ENCODE measurements around the gene ATP6V0C. TPM values are rescaled to one million over a fixed set of nuclear protein-coding genes. Genes with fewer than 3 reads are reported as not detected.
A peak's percentile ranks its signal among the peaks of the same experiment; 100 is the strongest.

The ATP6V0C gene
- polyA plus RNA-seq, 1 donor (not counting 4 experiments of a cell fraction or from before 2014, with no cell fraction given): 11.4 TPM

DNA sequence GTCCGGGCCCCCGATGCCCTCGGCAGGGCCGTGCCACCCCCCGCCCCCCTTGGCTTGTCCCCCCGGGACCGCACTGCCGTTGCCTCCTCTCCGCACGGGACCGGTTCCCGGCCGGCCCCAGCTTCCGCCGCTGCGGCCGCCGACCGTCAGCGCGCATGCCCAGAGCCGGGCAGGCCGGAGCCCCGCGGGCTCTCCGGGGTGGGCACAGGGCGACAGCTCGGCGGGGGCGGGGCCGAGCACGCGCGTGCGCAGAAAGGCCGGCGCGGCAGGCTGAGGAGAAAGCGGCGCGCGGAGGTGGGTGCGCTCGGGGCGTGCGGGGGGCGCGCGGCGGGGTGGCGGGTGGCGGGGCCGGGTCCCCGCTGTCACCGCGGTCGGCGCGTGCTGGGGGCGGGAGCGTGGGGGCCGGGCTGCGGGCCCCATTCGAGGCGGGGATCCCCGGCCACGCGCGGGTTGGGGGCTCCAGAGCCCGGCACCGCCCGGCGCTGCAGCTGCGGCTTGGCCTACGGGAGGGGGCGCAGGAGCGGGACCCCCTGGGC is 38.8 kb upstream of the ATP6V0C start, which contains the start of gene TBC1D24:
TBC1D24 (plus strand) TSS at position 251 of the 536 bp plus-strand sequence. CDS start 21,022 bp downstream, outside the sequence.
- Histone ChIP-seq H3K4me3 (ENCODE audit: control insufficient read depth in 2 of 3, extremely low read depth in 1 of 3, insufficient read depth in 2 of 3, low read depth in 1 of 3, low read length in 3 of 3) (peak within 1 kb of the TSS; percentile 76 to 88 (median 82)), H4K20me1 (ENCODE audit: control insufficient read depth, extremely low read depth, insufficient read depth, low read length) (peaks cover 9% of the 10 kb centered on the region), H3K9me1 (ENCODE audit: control insufficient read depth, extremely low read depth, insufficient read depth, low read length) (no peaks in the 10 kb centered on the region), H3K9me3 (ENCODE audit: control insufficient read depth, low read depth, low read length) (no peaks in the 10 kb centered on the region), H3K27me3 (ENCODE audit: control insufficient read depth, extremely low read depth, insufficient read depth, low read length) (peaks cover 21% of the 10 kb centered on the region), H3K9ac (ENCODE audit: control insufficient read depth, extremely low read depth, insufficient read depth, low read length) (peak within 1 kb of the TSS; percentile 75), H3K4me2 (ENCODE audit: control insufficient read depth, extremely low read depth, insufficient read depth, low read depth, low read length) (peak within 1 kb of the TSS; percentile 77), H3K79me2 (ENCODE audit: control insufficient read depth, insufficient read depth, low read length) (peaks cover 1% of the 10 kb centered on the region), H3K27ac (ENCODE audit: control insufficient read depth, insufficient read depth, low read length) (peak within 1 kb of the TSS; percentile 52), H3K4me1 (ENCODE audit: control insufficient read depth, extremely low read depth, insufficient read depth, low read length) (peaks cover 13% of the 10 kb centered on the region), H2AFZ (ENCODE audit: control insufficient read depth, low read length) (peak within 1 kb of the TSS; percentile 74), H3K36me3 (ENCODE audit: control insufficient read depth in 2 of 2, extremely low read depth in 1 of 2, insufficient read depth in 2 of 2, low read length in 2 of 2) (peaks cover 0 to 1% of the 10 kb centered on the region in 2 experiments)
- dilution Hi-C loops (cut with MboI; ENCODE audit: extremely low pct_ligation_motif_present, low sequenced_read_pairs): no loop called here
- DNase-seq (ENCODE audit: low read depth, low spot score): no peak
- FAIRE-seq: no peak
- TF ChIP-seq, protein P1, sequence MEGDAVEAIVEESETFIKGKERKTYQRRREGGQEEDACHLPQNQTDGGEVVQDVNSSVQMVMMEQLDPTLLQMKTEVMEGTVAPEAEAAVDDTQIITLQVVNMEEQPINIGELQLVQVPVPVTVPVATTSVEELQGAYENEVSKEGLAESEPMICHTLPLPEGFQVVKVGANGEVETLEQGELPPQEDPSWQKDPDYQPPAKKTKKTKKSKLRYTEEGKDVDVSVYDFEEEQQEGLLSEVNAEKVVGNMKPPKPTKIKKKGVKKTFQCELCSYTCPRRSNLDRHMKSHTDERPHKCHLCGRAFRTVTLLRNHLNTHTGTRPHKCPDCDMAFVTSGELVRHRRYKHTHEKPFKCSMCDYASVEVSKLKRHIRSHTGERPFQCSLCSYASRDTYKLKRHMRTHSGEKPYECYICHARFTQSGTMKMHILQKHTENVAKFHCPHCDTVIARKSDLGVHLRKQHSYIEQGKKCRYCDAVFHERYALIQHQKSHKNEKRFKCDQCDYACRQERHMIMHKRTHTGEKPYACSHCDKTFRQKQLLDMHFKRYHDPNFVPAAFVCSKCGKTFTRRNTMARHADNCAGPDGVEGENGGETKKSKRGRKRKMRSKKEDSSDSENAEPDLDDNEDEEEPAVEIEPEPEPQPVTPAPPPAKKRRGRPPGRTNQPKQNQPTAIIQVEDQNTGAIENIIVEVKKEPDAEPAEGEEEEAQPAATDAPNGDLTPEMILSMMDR (optimal IDR thresholded peaks at IDR 0.05 in 1 of 3, IDR thresholded peaks at IDR 0.05 in 1 of 3, conservative IDR thresholded peaks at IDR 0.05 in 1 of 3; ENCODE audit: extremely low read depth in 1 of 3, insufficient read depth in 2 of 3, low read length in 3 of 3): no peak
- TF ChIP-seq EZH2 (IDR thresholded peaks at IDR 0.05; ENCODE audit: low read length): no peak

DNA sequence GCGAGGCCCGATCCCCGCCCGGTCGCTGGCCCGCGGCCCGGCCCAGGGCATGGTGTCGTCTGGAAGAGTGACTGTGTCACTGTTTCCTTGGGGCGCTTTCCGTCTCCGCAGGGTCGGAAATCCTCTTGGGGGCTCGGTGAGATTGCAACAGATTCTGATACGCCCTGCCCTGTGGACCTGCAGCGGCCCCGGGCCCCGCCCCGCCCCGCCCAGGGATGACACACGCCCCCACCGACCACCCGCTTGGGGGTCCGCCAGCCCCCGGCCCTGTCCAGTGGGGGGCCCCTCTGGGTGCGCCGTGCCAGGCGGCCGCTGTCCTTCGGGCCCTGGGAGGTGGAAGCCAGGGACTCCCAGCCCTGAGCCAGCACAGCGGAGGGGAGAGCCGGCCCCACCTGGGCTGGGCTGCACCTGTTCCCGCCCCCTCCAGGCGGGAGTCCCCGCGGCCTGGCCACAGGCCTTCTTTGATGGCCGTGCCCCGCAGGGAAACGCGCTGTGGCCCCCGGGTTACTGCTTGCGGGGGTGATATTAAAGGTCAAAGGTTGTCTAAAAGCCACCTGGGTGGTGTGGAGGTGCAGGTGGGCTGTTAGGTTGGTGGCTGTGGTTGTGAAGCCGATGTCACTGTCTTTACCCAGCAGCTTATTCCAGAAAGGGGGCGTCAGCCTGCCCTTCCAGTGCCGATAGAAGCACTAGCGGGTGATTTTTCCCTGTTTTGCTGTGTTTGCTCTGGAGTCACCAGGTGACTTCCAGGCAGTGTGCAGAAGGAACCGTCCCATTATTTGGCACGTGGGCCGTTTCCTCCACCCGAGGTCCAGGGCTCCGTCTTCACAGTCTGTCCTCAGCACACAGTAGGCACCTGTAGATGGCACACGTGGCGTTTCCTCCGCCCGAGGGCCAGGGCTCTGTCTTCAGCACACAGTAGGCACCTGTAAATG is 38.1 kb upstream of the ATP6V0C start:
- H3K9ac ChIP-seq (ENCODE audit: control insufficient read depth, extremely low read depth, insufficient read depth, low read length): peak overlapping the region; percentile 52
- H3K79me2 ChIP-seq (ENCODE audit: control insufficient read depth, insufficient read depth, low read length): peaks cover 1% of the 10 kb centered on the region
- dilution Hi-C loops (cut with MboI; ENCODE audit: extremely low pct_ligation_motif_present, low sequenced_read_pairs): no loop called here
- TF ChIP-seq EZH2 (IDR thresholded peaks at IDR 0.05; ENCODE audit: low read length): no peak
- TF ChIP-seq, protein P1 (optimal IDR thresholded peaks at IDR 0.05 in 1 of 3, IDR thresholded peaks at IDR 0.05 in 1 of 3, conservative IDR thresholded peaks at IDR 0.05 in 1 of 3; ENCODE audit: extremely low read depth in 1 of 3, insufficient read depth in 2 of 3, low read length in 3 of 3): no peak
- peak overlapping the region; percentile 77 for H3K4me2 ChIP-seq (ENCODE audit: control insufficient read depth, extremely low read depth, insufficient read depth, low read depth, low read length)
- no peaks in the 10 kb centered on the region for H3K9me3 ChIP-seq (ENCODE audit: control insufficient read depth, low read depth, low read length)
- no peak for FAIRE-seq
- peak overlapping the region; percentile 56 to 88 (median 73) for H3K4me3 ChIP-seq (ENCODE audit: control insufficient read depth in 2 of 3, extremely low read depth in 1 of 3, insufficient read depth in 2 of 3, low read depth in 1 of 3, low read length in 3 of 3)
- H3K36me3 ChIP-seq (ENCODE audit: control insufficient read depth in 2 of 2, extremely low read depth in 1 of 2, insufficient read depth in 2 of 2, low read length in 2 of 2): peaks cover 0 to 1% of the 10 kb centered on the region in 2 experiments
- H3K27ac ChIP-seq (ENCODE audit: control insufficient read depth, insufficient read depth, low read length): no peak overlapping the region
- peaks cover 13% of the 10 kb centered on the region for H3K4me1 ChIP-seq (ENCODE audit: control insufficient read depth, extremely low read depth, insufficient read depth, low read length)
- H3K27me3 ChIP-seq (ENCODE audit: control insufficient read depth, extremely low read depth, insufficient read depth, low read length): peaks cover 14% of the 10 kb centered on the region
- no peaks in the 10 kb centered on the region for H3K9me1 ChIP-seq (ENCODE audit: control insufficient read depth, extremely low read depth, insufficient read depth, low read length)
- no peak overlapping the region for H2AFZ ChIP-seq (ENCODE audit: control insufficient read depth, low read length)
- DNase-seq (ENCODE audit: low read depth, low spot score): no peak
- H4K20me1 ChIP-seq (ENCODE audit: control insufficient read depth, extremely low read depth, insufficient read depth, low read length): peaks cover 9% of the 10 kb centered on the region

Data from keratinocyte (primary cell).